GM21737 (cell line): ENCODE data around the gene DNAH3.
A peak's percentile ranks its signal among the peaks of the same experiment; 100 is the strongest.
"Not testable (repeated sequence)": the region's sequence is repeated elsewhere in the genome, so short reads cannot be mapped to it uniquely, and the experiment has no call there.

Source experiments
- ATAC-seq: cut with Tn5 transposase; IDR thresholded peaks from one replicate; pipeline ENCODE4 v1.9.1; 2021; ENCODE audit warnings: mild to moderate bottlenecking, moderate library complexity; ENCODE audit not compliant: unreplicated experiment

Gene DNAH3

GRCh38 chr16:21169249-21169981, 18.8 kb upstream of the DNAH3 start:
- ATAC-seq, result no peak

GRCh38 chr16:21167929-21168602, 17.4 kb upstream of the DNAH3 start:
- no peak for ATAC-seq

- no peak for ATAC-seq
These were observed 16.7 kb upstream of the DNAH3 start for GRCh38 chr16:21167360-21167759.

GRCh38 chr16:21166561-21166961, 15.9 kb upstream of the DNAH3 start:
- ATAC-seq, result no peak

GRCh38 chr16:21164521-21165168, 14.0 kb upstream of the DNAH3 start:
- ATAC-seq, result no peak

GRCh38 chr16:21163576-21163975, 12.9 kb upstream of the DNAH3 start:
- no peak for ATAC-seq

- no peak for ATAC-seq
These were observed 12.1 kb upstream of the DNAH3 start for GRCh38 chr16:21162661-21163151.

GRCh38 chr16:21161211-21161610, 10.6 kb upstream of the DNAH3 start:
- ATAC-seq, result no peak

- ATAC-seq, result no peak
These were observed 9.6 kb upstream of the DNAH3 start for GRCh38 chr16:21160276-21160675.

GRCh38 chr16:21159281-21159951, 8.8 kb upstream of the DNAH3 start:
- no peak for ATAC-seq

- ATAC-seq, result peak; percentile 80
These were observed 7.8 kb upstream of the DNAH3 start, which contains the start of gene LDAF1 for GRCh38 chr16:21158208-21159110. Gene LDAF1, plus strand, starts transcription at chr16:21158674. Its CDS starts 2,509 bp downstream, at chr16:21161183.

- ATAC-seq, result no peak
These were observed 7.0 kb upstream of the DNAH3 start for GRCh38 chr16:21157632-21158031.

- ATAC-seq, result no peak
These were observed 6.3 kb upstream of the DNAH3 start for GRCh38 chr16:21156767-21157467.

- ATAC-seq, result not testable (repeated sequence)
These were observed 5.4 kb upstream of the DNAH3 start for GRCh38 chr16:21156011-21156410.

- not testable (repeated sequence) for ATAC-seq
These were observed 2.6 kb upstream of the DNAH3 start for GRCh38 chr16:21153124-21153729.

GRCh38 chr16:21152160-21153030, 1.7 kb upstream of the DNAH3 start:
- not testable (repeated sequence) for ATAC-seq

- ATAC-seq, result no peak
These were observed 4.9 kb downstream of the DNAH3 start for GRCh38 chr16:21145738-21146137.

- ATAC-seq, result no peak
These were observed 16.6 kb downstream of the DNAH3 start for GRCh38 chr16:21134053-21134452.
